ENCODE measurements around the gene KIRREL3. TPM values are rescaled to one million over a fixed set of nuclear protein-coding genes. Genes with fewer than 3 reads are reported as not detected.

Gene KIRREL3
- total and polyA plus RNA-seq, 2 of the 8 experiments (the other 6 are each of a cell fraction or from before 2014, with no cell fraction given) = 0.29 to 0.32 TPM

- TF ChIP-seq TCF12 (IDR thresholded peaks at IDR 0.05; ENCODE audit: low read depth, low read length) = no peak
- TF ChIP-seq RNF2 (IDR thresholded peaks at IDR 0.05; ENCODE audit: borderline replicate concordance, low read depth, low read length, missing control alignments, poor library complexity, severe bottlenecking) = no peak
- TF ChIP-seq PHF8 (conservative IDR thresholded peaks at IDR 0.05; ENCODE audit: low read depth, low read length) = no peak
Measured at GRCh38 chr11:126385991-126386728, 614.4 kb downstream of the KIRREL3 start (continued).

All from H1 (cell line).